ENCODE results near the gene PHF3.

The PHF3 gene

DNA sequence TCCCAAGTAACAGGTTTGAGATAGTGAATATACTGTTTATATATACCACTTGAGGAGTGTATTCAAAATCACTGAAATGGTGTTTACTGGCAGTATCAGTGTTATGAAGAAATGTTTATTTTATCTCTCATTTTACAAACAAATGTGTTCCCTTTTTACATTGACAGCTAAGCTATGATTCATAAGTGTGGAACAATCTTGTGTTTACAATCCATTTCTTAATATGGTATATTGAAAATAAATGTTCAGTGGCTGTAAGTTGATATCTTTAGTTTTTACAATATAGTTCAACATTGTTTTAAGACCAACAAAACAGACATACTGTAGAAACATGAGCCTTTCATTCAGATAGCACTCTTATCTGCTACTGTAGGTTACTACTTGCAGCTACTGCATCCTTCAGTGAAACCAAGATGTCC lies 14.3 kb downstream of the PHF3 start:
- DNase-seq: no peak

DNA sequence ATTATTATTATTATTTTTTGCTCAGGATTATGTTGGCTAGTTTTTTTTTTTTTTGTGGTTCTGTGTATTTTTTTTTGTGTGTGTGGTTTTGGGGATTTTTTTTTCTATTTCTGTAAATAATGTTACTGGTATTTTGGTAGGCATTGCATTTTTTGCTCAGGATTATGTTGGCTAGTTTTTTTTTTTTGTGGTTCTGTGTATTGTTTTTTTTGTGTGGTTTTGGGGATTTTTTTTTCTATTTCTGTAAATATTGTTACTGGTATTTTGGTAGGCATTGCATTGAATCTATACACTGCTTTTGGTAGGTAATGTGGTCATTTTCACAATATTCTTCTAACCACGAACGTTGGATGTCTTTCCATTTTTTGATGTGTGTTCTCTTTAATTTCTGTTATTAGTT lies 17.4 kb downstream of the PHF3 start:
- DNase-seq: no peak

DNA sequence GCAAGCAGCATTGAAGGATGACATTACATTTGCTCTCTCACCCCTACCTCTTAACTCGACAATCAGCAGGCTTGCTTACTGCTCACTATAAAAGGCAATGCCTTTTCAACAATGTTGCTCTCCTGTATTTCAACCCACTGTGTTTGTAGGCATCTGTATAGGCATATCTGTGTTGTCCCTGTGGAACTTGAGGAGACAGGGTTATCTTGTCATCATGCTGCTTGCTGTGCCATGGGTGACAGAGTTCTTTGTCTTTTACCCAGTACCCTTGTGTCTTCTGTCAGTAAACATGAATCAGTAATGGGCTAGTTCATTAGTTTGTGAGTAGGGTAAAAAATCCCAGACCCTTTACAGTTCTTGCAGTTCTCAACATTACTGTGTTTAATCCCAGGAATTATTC lies 25.2 kb downstream of the PHF3 start:
- no peak for DNase-seq

DNA sequence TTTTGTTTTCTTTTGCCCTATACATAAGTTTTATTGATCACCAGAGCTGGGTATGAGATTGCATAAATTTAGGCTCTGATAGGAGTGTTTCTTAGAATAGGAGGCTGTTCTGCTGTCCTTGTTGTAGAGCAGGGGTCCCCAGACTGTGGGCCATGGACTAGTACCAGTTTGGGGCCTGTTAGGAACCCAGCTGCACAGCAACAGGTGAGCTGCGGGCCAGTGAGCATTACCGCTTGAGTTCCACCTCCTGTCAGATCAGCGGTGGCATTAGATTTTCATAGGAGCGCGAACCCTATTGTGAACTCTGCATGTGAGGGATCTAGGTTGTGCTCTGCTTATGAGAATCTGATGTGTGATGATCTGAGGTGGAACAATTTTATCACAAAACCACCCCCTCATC lies 26.2 kb downstream of the PHF3 start:
- DNase-seq: no peak

DNA sequence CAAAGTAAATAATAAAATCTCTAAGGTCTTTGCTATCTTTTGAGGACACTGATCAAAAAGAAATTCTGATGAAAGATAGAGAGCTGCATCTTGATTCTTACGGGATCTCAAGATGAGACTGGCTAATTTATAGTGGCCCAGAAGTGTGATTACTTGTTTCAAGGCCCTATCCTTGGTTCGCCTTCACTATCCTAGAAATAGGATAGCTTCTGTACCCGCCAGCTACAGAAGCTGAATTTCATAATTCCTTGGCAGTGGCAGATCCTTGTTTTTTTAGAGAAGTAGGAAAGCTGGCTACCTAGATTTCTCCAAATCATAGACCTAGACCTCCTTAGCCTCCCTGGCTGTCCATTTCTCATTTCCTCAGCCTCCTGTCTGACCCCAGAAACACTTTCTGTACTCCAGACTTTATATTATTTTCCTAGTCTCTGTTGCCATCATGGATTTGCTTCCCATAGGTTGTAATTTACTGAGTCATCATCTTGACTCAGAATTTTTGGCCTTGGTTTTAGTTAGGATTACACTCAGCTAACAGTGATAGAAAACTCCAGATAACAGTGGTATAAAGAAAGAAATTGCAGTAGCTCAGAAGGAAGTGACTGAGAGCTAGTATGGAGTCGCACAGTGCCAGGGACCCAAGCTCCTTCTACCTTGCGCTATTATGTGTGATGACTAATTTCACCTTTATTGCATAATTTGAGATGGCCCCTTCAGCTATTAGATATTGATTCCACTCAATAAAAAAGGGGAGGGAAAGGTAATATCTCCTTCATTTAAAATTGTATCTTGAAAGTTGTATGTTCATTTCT lies 27.7 kb downstream of the PHF3 start:
- no peak for DNase-seq

DNA sequence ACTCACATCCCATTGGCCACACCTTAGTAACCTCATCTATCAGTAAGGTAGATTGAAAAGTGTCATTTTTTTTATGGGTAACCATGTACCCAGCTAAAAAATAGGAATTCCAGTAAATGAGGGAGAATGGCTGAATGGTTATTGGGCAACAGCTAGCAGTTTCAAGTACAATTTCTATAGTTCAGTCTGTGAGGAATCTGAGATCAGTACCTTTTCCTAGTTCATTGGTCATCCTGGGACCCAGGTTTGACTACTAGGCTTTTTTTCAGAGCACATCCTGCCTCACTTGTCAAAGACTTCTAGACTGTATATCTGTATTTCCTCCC lies 28.3 kb downstream of the PHF3 start:
- no peak for DNase-seq

DNA sequence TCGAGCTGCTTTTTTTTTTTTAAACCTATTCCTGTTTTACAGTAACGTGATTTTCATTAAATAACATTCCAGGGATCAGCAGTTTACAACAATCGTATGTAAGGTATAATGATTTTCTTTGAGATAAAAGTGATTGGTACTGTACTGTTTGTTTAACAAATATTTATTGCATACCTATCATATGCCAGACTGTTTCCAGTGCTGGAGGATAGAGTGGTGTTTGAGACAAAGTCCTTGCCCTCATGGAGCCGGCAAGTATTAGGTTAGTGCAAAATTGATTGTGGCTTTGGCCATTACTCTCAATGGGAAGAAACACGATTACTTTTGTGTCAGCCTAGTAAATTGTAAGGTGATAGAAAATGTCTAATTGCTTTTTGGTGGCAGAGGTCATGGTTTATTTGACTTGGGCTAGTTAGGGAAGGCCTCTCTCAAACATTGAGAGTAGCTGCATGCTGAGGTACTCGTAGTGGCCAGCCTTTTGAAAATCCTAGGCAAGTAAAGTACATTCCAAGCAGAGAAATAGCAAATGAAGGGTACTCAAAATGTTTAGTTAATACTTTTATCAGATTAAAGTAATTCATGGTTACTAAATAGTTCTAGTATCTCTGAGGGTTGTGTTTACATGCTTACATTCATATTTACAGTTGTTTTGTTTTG lies 35.6 kb downstream of the PHF3 start:
- DNase-seq: no peak

DNA sequence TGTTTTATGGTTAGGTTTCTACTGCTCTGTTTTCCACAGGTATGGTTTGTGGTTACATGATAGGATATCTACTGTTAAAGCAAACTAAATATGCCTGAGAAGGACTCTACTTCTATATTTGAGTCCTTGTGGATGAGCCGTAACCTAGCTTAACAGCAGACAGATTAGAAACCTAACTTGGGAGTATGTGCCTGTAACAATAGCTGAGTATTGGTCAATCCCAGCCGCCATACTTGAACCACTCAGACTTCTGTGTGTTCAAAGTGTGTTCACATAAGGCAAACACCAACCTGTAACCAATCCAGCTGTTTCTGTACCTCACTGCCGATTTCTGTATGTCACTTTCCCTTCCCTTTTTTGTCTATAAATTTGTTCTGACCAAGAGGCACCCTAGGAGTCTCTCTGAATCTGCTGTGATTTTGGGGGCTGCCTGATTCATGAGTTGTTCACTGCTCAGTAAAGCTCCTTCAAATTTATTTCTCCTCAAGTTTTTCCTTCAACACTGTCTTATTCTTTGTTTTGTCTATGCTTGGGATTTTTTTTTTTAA lies 37.1 kb downstream of the PHF3 start:
- DNase-seq: no peak

DNA sequence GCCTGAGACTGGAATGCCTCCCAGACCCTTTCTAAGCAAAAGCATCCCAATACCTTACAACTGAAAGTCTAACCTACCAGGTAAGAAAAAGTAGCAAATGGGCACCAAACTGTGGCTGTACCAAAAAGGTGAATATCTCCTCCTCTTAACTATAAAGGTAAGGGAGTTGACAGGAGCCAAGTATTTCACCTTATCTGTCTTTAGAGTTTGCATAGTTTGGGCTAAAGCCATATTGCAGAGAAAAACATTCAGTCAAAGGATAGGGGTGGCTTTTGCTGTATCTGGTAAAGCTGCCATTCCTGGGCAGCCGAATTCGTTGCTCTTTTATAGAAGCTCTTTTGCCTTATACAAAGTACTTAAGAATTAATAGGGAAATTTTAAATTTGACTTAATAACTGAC lies 38.1 kb downstream of the PHF3 start:
- no peak for DNase-seq

DNA sequence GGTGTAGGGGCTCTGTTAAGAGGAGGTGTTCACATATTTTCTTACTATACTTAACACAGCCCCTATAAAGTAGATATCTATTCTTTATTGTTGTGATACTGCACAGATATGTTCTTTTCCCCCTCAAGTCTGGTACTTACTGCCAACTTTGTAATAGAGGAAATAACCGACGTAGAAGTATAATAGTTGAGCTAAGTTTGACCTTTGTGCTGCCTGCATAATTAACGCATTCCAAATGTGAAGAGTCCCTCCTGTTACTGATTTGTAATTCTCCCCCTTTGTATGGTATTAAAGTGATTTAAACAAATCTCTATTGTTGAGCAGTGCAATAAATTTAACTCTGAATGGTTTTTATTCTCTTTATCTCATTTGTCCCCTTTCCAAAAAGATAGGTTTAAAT lies 39.0 kb downstream of the PHF3 start:
- no peak for DNase-seq

DNA sequence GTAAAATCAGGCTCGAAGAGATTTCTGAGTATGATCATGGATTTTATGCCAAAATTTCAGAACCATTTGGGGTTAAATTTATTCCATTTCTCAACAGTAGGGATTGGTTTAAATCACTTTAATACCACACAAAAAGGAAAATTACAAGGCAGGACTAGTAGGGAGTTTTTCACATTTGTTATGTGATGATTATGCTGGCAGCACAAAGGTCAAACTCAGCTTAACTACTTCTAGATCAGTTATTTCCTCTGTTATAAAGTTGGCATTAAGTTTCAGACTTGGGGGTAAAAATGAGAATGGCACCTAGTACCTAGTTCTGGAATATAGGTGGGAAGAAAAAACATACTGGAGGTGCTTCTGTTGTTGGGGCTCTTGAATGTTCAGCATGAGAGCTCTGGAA lies 39.5 kb downstream of the PHF3 start:
- no peak for DNase-seq

DNA sequence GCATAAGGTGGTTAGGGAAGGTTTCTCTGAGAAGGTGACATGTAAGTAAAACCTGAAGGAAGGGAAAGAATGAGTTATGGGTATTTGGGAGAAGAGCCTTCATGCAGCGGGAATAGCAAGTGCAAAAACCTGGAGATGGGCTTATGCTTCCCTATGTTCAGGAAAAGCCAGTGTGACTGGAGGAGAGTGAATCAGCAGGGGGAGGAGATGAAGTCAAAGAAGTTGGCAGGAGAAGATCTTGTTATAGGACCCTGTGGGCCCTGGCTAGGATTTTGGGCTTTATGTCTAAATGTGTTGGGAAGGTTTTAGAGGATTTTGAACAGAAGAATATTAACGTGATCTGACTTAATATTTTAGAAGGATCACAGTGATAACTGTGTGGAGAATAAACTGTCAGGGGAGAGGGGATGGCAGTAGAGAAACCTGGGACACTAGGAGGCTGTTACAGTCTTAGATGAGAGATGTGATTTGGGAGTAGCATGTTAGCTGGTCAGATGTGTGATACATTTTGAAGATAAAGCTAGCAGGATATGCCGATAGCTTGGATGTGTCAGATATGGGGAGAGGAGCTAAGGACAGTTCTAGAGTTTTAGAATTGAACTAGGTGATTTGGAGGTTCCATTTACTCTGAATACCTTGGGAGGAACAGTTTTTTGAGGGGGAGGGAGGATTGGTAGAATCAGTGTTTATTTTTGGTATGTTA lies 41.0 kb downstream of the PHF3 start:
- no peak for DNase-seq

DNA sequence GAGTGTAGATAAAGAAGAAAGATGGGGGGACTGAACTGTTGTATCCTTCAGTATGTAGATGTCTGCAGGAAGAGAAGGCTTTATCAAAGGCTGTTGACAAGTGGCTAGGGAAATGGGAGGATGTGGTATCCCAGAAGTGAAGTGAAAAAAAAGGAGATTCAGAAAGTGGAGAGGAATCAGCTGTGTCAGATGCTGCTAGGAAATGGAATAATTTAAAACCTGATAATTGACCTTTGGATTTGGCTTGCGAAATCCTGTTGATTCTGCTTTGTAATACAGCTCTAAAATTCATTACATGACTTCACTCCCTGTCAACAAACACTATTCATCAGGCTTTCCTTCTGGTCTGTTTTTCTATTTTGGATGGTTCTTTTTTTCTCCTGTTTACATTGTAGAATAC lies 41.7 kb downstream of the PHF3 start:
- DNase-seq: no peak

DNA sequence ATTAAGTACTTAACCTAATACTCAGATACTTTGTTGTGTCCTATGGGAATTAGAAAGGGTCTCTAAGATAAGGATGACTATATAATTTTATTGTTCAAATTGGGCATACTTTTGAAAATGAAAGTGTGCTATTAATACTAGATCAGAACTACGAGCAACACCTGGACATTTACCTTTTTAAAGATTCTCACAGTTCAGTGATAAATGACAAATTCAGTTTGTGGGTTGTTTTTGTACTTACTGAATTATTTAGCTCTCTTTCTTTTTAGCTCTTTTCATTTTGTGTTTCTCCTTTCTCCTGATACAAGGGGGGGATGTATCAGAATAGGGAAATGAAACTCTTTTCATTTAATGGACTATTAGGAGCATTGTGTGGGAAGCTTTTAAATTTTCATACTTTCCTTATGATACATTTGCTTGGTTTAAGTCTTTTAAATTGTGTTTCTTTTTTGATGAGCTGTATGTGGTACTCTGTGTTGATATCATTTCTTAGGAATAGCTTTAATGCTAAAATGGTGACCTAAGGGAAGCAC lies 47.5 kb downstream of the PHF3 start:
- DNase-seq: no peak

DNA sequence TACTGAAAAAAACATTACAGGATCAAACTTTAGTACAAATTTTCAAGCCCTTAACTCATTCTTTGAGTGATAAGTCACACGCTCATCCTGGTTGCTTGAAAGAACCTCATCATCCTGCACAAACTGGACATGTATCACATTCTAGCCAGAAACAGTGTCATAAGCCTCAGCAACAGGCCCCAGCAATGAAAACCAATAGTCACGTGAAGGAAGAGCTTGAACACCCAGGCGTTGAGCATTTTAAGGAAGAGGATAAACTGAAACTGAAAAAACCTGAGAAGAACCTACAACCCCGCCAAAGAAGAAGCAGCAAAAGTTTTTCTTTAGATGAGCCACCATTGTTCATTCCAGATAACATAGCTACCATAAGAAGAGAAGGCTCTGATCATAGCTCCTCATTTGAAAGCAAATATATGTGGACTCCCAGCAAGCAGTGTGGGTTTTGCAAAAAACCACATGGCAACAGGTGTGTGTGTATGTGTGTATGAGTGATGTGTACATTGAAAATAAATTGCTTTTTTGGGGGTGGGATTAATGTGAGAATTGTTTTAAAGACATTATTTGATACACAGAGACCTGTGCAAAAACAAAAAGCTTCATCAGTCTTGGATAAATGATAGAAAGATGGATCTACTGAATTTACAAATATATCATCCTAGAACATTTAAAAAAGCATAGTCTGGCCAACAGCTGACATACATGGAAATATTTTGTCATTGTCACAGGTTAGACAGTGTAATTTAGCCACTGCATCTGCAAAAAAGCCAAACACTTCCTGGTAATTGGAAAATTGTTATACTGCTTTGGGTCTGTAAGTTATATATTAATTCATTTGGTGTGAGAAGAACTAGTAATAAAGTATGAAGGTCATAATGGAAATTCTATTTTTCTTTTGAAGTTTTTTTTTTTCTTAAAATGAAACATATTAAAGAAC lies 50.1 kb downstream of the PHF3 start:
- DNase-seq: no peak

DNA sequence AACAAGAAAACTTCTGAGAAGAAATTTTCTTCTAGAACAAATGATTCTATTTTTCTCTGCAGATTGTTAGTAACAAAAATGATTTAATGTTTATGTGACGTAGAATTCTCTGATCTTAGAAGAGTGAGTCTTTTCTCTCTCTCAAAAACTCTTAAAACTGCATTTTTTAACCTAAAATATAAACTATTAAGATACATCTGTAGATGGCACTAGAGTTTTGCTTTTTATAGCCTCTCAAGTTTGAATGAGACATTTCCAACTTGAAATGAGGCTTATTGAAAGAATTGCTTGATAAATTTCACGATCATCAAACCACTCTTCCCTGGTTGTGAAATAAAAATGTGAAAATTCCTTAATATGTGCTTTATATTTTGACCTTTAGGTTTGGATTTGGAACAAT lies 53.8 kb downstream of the PHF3 start:
- DNase-seq: no peak

DNA sequence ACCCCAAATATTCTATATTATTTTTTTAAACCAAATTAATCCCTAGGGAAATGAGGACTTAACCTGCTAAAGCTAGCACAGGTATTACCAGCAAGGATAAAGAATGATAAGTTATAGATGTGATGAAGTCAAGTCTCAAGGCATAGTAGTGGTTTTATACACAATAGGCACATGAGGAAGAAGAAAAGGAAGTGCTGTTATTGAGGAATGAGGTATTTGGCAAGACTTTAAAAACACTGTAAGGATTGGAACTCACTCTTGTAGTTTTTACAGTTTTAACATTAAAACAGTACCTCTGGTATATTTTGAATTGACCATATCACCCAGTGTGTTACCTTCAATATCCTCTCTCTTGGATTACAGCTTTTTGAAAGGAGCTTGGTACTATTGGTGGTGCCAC lies 54.6 kb downstream of the PHF3 start:
- no peak for DNase-seq

DNA sequence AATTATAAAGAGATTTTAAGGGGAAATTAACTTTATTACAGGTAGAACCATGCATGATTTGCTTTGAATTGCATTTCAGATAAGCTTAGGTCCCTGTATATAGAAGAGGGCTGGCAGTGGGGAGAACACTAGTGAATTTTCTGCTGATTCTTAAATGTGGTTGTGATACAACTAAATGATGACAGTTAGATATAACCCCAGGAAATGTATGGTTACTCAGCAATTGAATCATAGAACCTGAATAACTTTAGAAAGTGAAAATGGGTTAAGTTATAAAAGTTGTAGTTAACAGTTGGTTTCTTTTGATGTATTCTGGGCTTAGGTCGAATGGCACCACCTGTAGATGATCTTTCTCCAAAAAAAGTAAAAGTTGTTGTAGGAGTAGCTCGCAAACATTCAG lies 70.1 kb downstream of the PHF3 start:
- no peak for DNase-seq

DNA sequence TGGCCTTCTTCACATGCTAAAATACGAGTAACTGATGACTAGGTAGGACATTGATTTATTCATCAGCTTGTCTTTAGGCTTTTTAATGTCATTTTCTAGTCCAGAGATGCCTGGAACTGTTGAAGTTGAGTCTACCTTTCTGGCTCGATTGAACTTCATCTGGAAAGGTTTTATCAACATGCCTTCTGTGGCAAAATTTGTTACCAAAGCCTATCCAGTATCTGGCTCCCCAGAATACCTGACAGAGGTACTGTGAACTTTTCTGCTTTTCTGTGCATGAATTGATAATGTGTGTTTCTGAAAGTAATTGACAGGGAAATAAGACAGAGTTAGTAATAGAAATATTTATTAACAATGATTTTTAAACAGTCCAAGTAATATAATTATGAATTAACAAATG lies 71.0 kb downstream of the PHF3 start:
- DNase-seq: no peak

DNA sequence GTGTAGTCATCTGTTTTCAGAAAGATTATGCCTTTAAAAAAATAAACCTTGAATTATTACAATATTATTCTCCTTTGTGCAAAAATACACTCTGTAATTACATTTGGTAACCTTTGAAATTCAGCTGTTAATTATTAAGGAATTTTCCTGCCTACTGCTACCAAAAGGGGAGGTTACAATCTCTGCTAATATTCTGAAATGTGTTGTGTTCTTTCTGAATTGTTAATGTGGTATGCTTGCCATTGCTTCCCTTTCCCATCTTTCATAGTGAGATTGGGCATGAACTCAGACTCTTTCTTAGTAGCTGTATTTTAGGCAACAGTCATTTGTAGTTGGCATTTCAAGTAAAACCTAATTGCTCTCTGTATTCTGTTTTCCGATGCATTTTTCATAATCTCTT lies 73.0 kb downstream of the PHF3 start:
- DNase-seq: no peak

DNA sequence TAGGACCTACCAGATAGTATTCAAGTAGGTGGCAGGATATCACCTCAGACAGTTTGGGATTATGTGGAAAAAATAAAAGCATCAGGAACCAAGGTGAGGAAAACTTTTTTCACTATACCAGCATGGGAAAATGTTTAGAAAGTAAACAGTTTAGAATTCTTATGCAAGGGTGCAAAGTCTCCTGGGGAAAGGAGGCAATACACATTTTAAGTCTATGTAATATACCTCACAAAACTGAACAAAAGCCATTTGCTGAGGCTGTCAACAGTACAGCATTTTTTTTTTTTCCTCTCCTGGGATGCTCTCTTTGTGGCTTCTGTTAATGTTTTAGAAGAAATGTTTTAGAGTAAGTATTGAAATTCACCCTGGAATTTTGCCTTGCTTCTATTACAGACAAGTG lies 73.5 kb downstream of the PHF3 start:
- DNase-seq: no peak

DNA sequence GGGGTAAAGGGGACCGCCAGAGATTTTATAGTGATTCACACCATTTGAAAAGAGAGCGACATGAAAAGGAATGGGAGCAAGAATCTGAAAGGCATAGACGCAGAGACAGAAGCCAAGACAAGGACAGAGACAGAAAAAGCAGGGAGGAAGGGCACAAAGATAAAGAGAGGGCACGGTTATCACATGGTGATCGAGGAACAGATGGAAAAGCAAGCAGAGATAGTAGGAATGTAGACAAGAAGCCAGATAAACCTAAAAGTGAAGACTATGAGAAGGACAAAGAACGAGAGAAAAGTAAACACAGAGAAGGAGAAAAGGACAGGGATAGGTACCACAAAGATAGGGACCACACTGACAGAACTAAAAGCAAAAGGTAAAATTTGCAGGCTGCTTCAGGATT lies 77.7 kb downstream of the PHF3 start:
- no peak for DNase-seq

DNA sequence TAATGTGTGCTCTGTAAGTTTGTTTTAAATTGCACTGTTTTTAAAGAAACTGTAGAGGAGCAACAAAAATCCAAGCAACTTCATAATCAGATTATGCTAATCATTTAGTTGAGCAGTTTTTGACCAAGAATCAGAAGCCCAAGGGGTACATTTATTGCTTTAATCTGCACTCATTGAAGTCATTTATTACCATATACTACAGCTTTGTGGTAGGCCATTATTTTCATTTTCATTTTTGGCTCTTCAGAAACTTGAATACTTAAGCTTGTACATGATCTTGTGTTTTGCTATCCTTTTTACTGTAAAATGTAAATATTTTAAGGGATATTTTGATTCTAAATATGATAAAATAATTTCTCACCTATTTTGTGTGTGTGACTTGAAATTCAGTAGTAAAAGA lies 78.5 kb downstream of the PHF3 start:
- DNase-seq: no peak

Data from NCI-H446 treated with DMSO at 0.1 percent for 48 hours (cell line).